Hepatocyte (in vitro differentiated cells): Measurements from ENCODE around the gene COMMD6. TPM values are rescaled to one million over a fixed set of nuclear protein-coding genes. Genes with fewer than 3 reads are reported as not detected.

ENCODE experiments used
- DNase-seq: peaks from one replicate; pipeline ENCODE4 v3.0.0-alpha.2; 2016; ENCODE audit warnings: low spot score
- H2AFZ ChIP-seq: fragments of 200-600 bp; sonication (generic); 2 replicates; pipeline ENCODE4 v1.6.0; 2016; ENCODE audit warnings: antibody characterized with exemption, mild to moderate bottlenecking
- H3K27ac ChIP-seq: fragments of 200-600 bp; sonication (generic); 2 replicates; pipeline ENCODE4 v1.5.1; 2016; ENCODE audit warnings: mild to moderate bottlenecking
- H3K27me3 ChIP-seq: fragments of 200-600 bp; sonication (generic); 2 replicates; pipeline ENCODE4 v1.6.1; 2016
- H3K36me3 ChIP-seq: fragments of 200-600 bp; sonication (generic); replicated peaks from 2 replicates; pipeline ENCODE4 v1.5.1; 2016; ENCODE audit warnings: low read depth; ENCODE audit not compliant: insufficient read depth
- H3K4me1 ChIP-seq: fragments of 200-600 bp; sonication (generic); 2 replicates; pipeline ENCODE4 v1.5.1; 2016; ENCODE audit warnings: mild to moderate bottlenecking, moderate library complexity; ENCODE audit not compliant: insufficient read depth
- H3K4me2 ChIP-seq: fragments of 200-600 bp; sonication (generic); 2 replicates; pipeline ENCODE4 v1.6.0; 2016
- H3K4me3 ChIP-seq: fragments of 200-600 bp; sonication (generic); 2 replicates; pipeline ENCODE4 v1.5.1; 2016; ENCODE audit warnings: mild to moderate bottlenecking
- H3K79me2 ChIP-seq: fragments of 200-600 bp; sonication (generic); 2 replicates; pipeline ENCODE4 v1.6.0; 2017; ENCODE audit warnings: mild to moderate bottlenecking
- H3K9me2 ChIP-seq: fragments of 200-600 bp; sonication (generic); replicated peaks from 2 replicates; pipeline ENCODE4 v1.6.0; 2017; ENCODE audit warnings: mild to moderate bottlenecking; ENCODE audit not compliant: insufficient read depth
- H3K9me3 ChIP-seq: fragments of 200-600 bp; sonication (generic); 2 replicates; pipeline ENCODE4 v1.5.1; 2016; ENCODE audit warnings: low read depth, mild to moderate bottlenecking
- H4K20me1 ChIP-seq: fragments of 200-600 bp; sonication (generic); 2 replicates; pipeline ENCODE4 v1.6.0; 2016; ENCODE audit warnings: mild to moderate bottlenecking; ENCODE audit not compliant: insufficient read depth, poor library complexity, severe bottlenecking
- CTCF ChIP-seq: fragments of 200-600 bp; sonication (generic); IDR thresholded peaks from 2 replicates; pipeline ENCODE4 v1.5.1; 2016; ENCODE audit warnings: antibody characterized with exemption, mild to moderate bottlenecking; ENCODE audit not compliant: poor library complexity
- EZH2 ChIP-seq: fragments of 200-600 bp; sonication (generic); IDR thresholded peaks from 2 replicates; pipeline ENCODE4 v1.6.1; 2016; ENCODE audit warnings: antibody characterized with exemption, mild to moderate bottlenecking, borderline replicate concordance
- EZH2phosphoT487 ChIP-seq: fragments of 200-600 bp; sonication (generic); IDR thresholded peaks from one replicate; pipeline ENCODE4 v1.6.1; 2018; ENCODE audit warnings: antibody characterized with exemption, mild to moderate bottlenecking, low read depth, moderate library complexity; ENCODE audit not compliant: unreplicated experiment, severe bottlenecking
- WGBS: methylation state at CpG from one replicate; pipeline ENCODE4 v1.1.6; 2016; ENCODE audit warnings: low lambda C conversion rate; ENCODE audit errors: missing lambda C conversion rate; 5-methylcytosine and 5-hydroxymethylcytosine counted together
- polyA plus RNA-seq: library from polyadenylated mRNA; unstranded; fragments of >200 nt; fragmentation: Nextera tagmentation; extraction: Ambion mirVana; gene quantifications from 2 replicates; pipeline ENCODE4 v1.2.1, GENCODE V29; 2016
- total RNA-seq: library from RNA; depleted of rRNA; stranded (reverse); fragments of >200 nt; gene quantifications from 2 replicates; pipeline ENCODE4 v1.2.3, GENCODE V29; 2014

COMMD6 gene
- total and polyA plus RNA-seq, 2 experiments from 2014 or later, result 117 to 258 TPM

DNA sequence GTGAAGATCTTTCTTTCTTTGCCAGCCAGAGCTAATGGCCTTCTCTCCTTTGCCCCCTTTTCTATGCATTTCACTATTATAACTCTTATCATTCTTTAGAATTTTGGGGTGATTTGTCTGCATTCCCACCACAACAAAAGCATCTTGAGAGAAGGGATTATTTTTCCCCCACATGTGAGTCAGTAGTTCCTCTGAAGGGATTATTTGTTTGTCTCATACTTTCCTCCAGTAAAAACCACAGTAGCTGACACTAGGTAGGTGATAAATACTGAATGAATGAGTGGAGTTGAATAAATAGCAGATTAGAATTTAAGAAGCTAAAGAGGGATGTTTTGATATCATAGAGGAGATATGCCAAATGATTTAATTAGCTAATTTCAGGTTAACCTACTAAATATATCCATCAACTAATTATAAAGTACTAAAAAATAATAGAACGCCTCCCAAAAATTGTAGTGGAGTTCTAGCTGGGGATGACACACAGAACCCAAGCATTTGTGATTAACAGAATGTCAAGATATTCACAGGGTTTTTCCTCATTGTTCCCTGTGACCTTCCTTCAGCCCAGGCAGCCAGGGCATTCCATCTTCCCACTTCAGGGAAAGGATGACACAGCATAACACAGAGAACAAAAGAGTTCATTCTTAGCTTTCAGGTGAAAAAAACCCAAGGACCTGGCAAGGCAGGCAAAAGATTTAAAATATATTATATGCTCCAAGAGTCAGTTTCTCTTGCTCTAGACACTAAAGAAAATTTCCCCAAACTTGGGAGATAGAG is 52.2 kb downstream of the COMMD6 start:
- no peaks in the 10 kb centered on the region for H3K9me2 ChIP-seq
- WGBS, result 91% methylated on average over 1 of the region's 1 CpG
- no peak overlapping the region for H2AFZ ChIP-seq
- no peak for TF ChIP-seq CTCF
- TF ChIP-seq EZH2, result no peak
- no peak for TF ChIP-seq EZH2phosphoT487
- no peak overlapping the region for H3K4me2 ChIP-seq
- no peaks in the 10 kb centered on the region for H3K79me2 ChIP-seq
- H3K4me1 ChIP-seq, result no peaks in the 10 kb centered on the region
- no peaks in the 10 kb centered on the region for H4K20me1 ChIP-seq
- H3K4me3 ChIP-seq, result no peak overlapping the region
- DNase-seq, result no peak
- no peak overlapping the region for H3K27ac ChIP-seq
- no peaks in the 10 kb centered on the region for H3K9me3 ChIP-seq
- no peaks in the 10 kb centered on the region for H3K36me3 ChIP-seq
- H3K27me3 ChIP-seq, result no peaks in the 10 kb centered on the region

DNA sequence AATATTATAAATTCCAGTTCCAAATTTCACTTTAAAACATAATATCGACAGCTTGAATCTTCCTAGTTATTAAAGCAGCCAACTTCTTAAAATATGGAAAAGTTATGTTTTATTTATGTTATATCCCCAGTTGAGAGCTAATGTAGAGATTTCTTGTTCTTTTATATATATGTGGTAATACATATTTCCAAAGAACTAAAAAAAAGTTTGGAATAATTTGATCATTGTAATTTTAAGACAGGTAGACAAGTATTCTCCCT is 54.9 kb downstream of the COMMD6 start:
- Histone ChIP-seq H3K4me1 (no peaks in the 10 kb centered on the region), H3K9me3 (no peaks in the 10 kb centered on the region), H3K4me3 (peak overlapping the region; percentile 90), H3K27ac (peak overlapping the region; percentile 44), H4K20me1 (peaks cover 3% of the 10 kb centered on the region), H3K27me3 (no peaks in the 10 kb centered on the region), H3K4me2 (peak overlapping the region; percentile 96), H3K79me2 (peaks cover 25% of the 10 kb centered on the region), H3K9me2 (no peaks in the 10 kb centered on the region), H2AFZ (peak overlapping the region; percentile 75), H3K36me3 (no peaks in the 10 kb centered on the region)
- TF ChIP-seq EZH2 (no peak), CTCF (no peak), EZH2phosphoT487 (no peak)
- WGBS, result 4% methylated on average over 1 of the region's 1 CpG
- no peak for DNase-seq

DNA sequence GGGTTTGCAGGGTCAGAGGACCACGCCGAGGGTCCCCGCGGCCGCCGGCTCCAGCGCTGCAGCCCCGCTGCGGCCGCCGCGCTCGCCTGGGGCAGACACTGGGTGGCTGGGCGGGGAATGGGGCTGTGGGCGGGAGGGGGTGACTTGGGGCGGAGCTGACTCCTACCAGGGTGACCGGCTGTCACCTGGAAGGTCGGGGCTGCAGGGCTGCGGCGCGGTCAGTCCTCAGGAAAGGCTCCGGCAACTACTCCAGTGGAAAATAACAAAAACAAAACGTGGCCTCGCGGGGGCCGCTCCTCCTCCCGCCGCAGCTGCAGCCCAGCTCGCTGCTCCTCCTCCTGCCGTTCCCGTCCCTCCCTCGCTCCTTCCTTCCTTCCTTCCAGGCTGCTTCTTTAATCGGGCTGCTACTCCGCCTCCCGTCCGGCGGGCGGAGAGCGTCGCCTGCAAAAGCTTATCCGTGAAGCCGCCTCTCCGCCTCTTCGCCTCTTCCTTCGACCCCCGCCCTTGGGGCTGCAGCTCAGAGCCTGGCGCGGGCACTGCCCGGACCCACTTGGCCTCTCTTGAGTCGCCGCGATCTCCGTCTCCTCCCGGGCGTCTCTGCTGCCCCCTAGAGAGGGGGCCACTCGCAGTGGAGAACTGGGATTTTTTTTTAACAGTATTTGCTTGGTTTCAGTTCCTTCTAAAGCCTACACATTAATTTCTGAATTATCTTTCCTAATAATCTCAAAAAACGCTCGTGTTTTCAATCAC is 55.4 kb downstream of the COMMD6 start, which contains the start of gene TBC1D4:
TSS of gene TBC1D4 (minus strand) at position 100 of the 750 bp plus-strand sequence. CDS start 402 bp downstream, outside the sequence.
- Histone ChIP-seq H4K20me1 (peaks cover 3% of the 10 kb centered on the region), H3K27me3 (no peaks in the 10 kb centered on the region), H3K27ac (peak within 1 kb of the TSS; percentile 44), H3K4me3 (peak within 1 kb of the TSS; percentile 90), H3K9me3 (no peaks in the 10 kb centered on the region), H3K79me2 (peaks cover 27% of the 10 kb centered on the region), H3K4me2 (peak within 1 kb of the TSS; percentile 96), H3K36me3 (no peaks in the 10 kb centered on the region), H2AFZ (peak within 1 kb of the TSS; percentile 75), H3K4me1 (no peaks in the 10 kb centered on the region), H3K9me2 (no peaks in the 10 kb centered on the region)
- DNase-seq, result peak; percentile 94
- TF ChIP-seq CTCF (peak; percentile 92), EZH2 (no peak)
- WGBS, result under 1% methylated on average over 42 of the region's 58 CpGs
